Mesendoderm (in vitro differentiated cells): ENCODE measurements around the gene COMMD1.
"Not testable (repeated sequence)": the region's sequence is repeated elsewhere in the genome, so short reads cannot be mapped to it uniquely, and the experiment has no call there.

Experiments used
- DNase-seq: peaks from one replicate; pipeline ENCODE4 v3.0.0; 2013
- H2AK5ac ChIP-seq: 2 replicates; pipeline ENCODE4 v1.6.1; 2013; ENCODE audit warnings: low read length, inconsistent platforms
- H2BK120ac ChIP-seq: 2 replicates; pipeline ENCODE4 v1.6.1; 2013; ENCODE audit warnings: low read depth, mild to moderate bottlenecking, low read length, moderate library complexity, mixed read lengths
- H2BK15ac ChIP-seq: replicated peaks from 2 replicates; pipeline ENCODE4 v1.6.1; 2013; ENCODE audit warnings: low read depth, mild to moderate bottlenecking, moderate library complexity
- H2BK5ac ChIP-seq: 2 replicates; pipeline ENCODE4 v1.6.1; 2013; ENCODE audit warnings: low read length, inconsistent platforms
- H3K18ac ChIP-seq: 2 replicates; pipeline ENCODE4 v1.6.1; 2013; ENCODE audit warnings: mild to moderate bottlenecking, low read length, mixed read lengths
- H3K23ac ChIP-seq: one replicate; pipeline ENCODE4 v1.6.1; 2013; ENCODE audit warnings: low read length
- H3K27ac ChIP-seq: 2 replicates; pipeline ENCODE4 v1.5.1; 2013; ENCODE audit warnings: low read depth, mild to moderate bottlenecking, inconsistent platforms, low read length, moderate library complexity
- H3K27me3 ChIP-seq: 2 replicates; pipeline ENCODE4 v1.6.1; 2013; ENCODE audit warnings: low read length, control low read depth, mild to moderate bottlenecking, inconsistent platforms; ENCODE audit not compliant: insufficient read depth, poor library complexity
- H3K36me3 ChIP-seq: 2 replicates; pipeline ENCODE4 v1.6.1; 2013; ENCODE audit warnings: low read length, inconsistent platforms; ENCODE audit not compliant: control insufficient read depth, insufficient read depth
- H3K4ac ChIP-seq: one replicate; pipeline ENCODE4 v1.6.1; 2013; ENCODE audit warnings: low read depth, mild to moderate bottlenecking, low read length, moderate library complexity
- H3K4me1 ChIP-seq: 2 replicates; pipeline ENCODE4 v1.6.1; 2013; ENCODE audit warnings: low read depth, low read length, inconsistent platforms; ENCODE audit not compliant: control insufficient read depth
- H3K4me2 ChIP-seq: 2 replicates; pipeline ENCODE4 v1.6.1; 2013; ENCODE audit warnings: low read length
- H3K4me3 ChIP-seq: 2 replicates; pipeline ENCODE4 v1.5.1; 2013; ENCODE audit warnings: mild to moderate bottlenecking, low read length
- H3K56ac ChIP-seq: one replicate; pipeline ENCODE4 v1.6.1; 2013; ENCODE audit warnings: low read length
- H3K79me1 ChIP-seq: 2 replicates; pipeline ENCODE4 v1.6.1; 2013; ENCODE audit warnings: low read length, inconsistent platforms
- H3K79me2 ChIP-seq: 2 replicates; pipeline ENCODE4 v1.6.1; 2013; ENCODE audit warnings: mild to moderate bottlenecking, low read length; ENCODE audit not compliant: control insufficient read depth, insufficient read depth
- H3K9ac ChIP-seq: 2 replicates; pipeline ENCODE4 v1.6.1; 2013; ENCODE audit warnings: low read length, inconsistent platforms
- H4K5ac ChIP-seq: one replicate; pipeline ENCODE4 v1.6.1; 2013; ENCODE audit warnings: low read length
- H4K8ac ChIP-seq: one replicate; pipeline ENCODE4 v1.6.1; 2013; ENCODE audit warnings: low read depth, mild to moderate bottlenecking, control low read depth, low read length, moderate library complexity
- WGBS: extraction: QIAGEN DNeasy Blood & Tissue Kit; methylation state at CpG from one replicate; pipeline ENCODE4 v1.1.7; 2013; ENCODE audit warnings: low lambda C conversion rate, missing lambda C conversion rate; ENCODE audit not compliant: insufficient coverage; ENCODE audit errors: extremely low coverage; 5-methylcytosine and 5-hydroxymethylcytosine counted together

The COMMD1 gene

DNA sequence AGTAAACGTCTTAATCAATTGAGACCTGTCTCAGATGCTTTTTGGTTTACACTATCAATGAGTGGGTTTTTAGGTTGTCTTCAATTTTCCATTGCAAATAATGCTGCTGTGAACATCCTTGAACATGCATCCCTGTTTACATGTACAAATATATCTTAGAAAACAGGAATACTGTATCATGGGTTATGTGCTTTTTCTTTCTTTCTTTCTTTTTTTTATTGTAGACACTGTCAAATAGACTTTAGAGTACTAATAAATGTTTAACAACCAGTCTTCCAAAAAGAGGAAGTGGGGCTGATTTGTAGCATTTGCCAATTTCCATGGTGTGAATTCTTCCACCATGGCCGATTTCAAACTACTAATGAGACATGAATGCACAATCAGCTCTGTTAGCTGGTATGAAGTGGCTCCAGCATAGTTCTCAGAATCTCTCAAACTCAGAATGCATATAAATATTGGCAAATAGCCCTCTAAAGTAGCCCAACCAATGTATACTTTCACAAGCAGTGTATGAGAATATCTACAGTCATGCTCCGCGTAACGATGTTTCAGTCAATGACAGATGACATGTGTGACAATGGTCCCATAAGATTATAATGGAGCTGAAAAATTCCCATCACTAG is 240.1 kb downstream of the COMMD1 start:
- Histone ChIP-seq H2AK5ac (no peak overlapping the region), H2BK15ac (no peak overlapping the region), H3K79me1 (no peaks in the 10 kb centered on the region), H2BK5ac (no peak overlapping the region), H4K8ac (no peak overlapping the region), H3K27me3 (no peaks in the 10 kb centered on the region), H3K4me2 (no peak overlapping the region), H3K18ac (no peak overlapping the region), H3K4me1 (peaks cover 8% of the 10 kb centered on the region), H3K56ac (no peak overlapping the region), H3K36me3 (no peaks in the 10 kb centered on the region), H3K4me3 (no peak overlapping the region), H3K23ac (no peak overlapping the region), H4K5ac (no peak overlapping the region), H3K9ac (no peak overlapping the region), H2BK120ac (peak overlapping the region; percentile 62), H3K79me2 (no peaks in the 10 kb centered on the region), H3K4ac (no peak overlapping the region), H3K27ac (no peak overlapping the region)
- WGBS: no CpG with 5 or more reads among the region's 5 CpGs
- no peak for DNase-seq

DNA sequence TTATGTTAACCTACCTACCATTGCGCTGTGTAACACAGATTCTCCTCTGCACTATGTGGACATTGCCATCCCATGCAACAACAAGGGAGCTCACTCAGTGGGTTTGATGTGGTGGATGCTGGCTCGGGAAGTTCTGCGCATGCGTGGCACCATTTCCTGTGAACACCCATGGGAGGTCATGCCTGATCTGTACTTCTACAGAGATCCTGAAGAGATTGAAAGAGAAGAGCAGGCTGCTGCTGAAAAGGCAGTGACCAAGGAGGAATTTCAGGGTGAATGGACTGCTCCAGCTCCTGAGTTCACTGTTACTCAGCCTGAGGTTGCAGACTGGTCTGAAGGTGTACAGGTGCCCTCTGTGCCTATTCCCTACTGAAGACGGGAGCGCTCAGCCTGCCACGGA is 241.3 kb downstream of the COMMD1 start:
- H3K79me2 ChIP-seq, H4K5ac ChIP-seq, H3K4ac ChIP-seq, H3K23ac ChIP-seq, H2BK15ac ChIP-seq, H2BK120ac ChIP-seq, H3K4me2 ChIP-seq, H3K18ac ChIP-seq, H3K27me3 ChIP-seq, H3K56ac ChIP-seq, H2AK5ac ChIP-seq, H3K27ac ChIP-seq, H3K36me3 ChIP-seq, H3K79me1 ChIP-seq, H2BK5ac ChIP-seq, DNase-seq, H4K8ac ChIP-seq, H3K4me3 ChIP-seq, H3K9ac ChIP-seq: not testable (repeated sequence)
- WGBS: no CpG with 5 or more reads among the region's 7 CpGs
- peaks cover 11% of the 10 kb centered on the region for H3K4me1 ChIP-seq

DNA sequence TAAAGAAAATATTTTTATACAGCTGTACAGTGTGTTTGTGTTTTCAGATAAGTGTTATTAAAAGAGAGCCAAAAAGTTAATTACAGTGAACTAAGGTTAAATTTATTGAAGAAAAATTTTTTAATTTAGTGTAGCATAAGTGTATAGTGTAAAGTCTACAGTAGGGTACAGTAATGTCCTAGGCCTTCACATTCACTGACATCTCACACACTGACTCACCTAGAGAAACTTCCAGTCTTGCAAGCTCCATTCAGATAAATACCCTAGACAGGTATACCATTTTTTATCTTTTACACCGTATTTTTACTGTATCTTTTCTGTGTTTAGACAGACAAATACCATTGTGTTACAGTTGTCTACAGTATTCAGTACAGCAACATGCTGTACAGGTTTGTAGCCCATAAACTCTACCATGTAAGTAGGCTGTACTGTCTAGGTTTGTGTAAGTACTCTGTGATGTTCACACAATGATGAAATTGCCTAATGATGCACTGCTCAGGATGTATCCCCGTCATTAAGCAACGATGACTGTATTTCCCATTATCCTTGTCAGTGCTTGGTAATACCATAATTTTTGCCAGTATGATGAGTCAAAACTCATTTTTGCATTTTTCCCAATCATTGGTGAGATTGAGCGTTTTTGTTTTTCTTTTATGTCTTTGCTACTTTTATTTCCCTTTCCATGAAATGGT is 242.3 kb downstream of the COMMD1 start:
- Histone ChIP-seq H3K23ac (no peak overlapping the region), H3K4me3 (no peak overlapping the region), H4K8ac (no peak overlapping the region), H2BK5ac (no peak overlapping the region), H2BK15ac (no peak overlapping the region), H3K4ac (no peak overlapping the region), H3K79me2 (no peaks in the 10 kb centered on the region), H2AK5ac (no peak overlapping the region), H3K79me1 (no peaks in the 10 kb centered on the region), H4K5ac (no peak overlapping the region), H3K56ac (no peak overlapping the region), H3K9ac (no peak overlapping the region), H2BK120ac (no peak overlapping the region), H3K4me1 (peaks cover 11% of the 10 kb centered on the region), H3K27ac (no peak overlapping the region), H3K27me3 (no peaks in the 10 kb centered on the region), H3K18ac (no peak overlapping the region), H3K4me2 (no peak overlapping the region), H3K36me3 (no peaks in the 10 kb centered on the region)
- no peak for DNase-seq
- no CpG with 5 or more reads among the region's 4 CpGs for WGBS

DNA sequence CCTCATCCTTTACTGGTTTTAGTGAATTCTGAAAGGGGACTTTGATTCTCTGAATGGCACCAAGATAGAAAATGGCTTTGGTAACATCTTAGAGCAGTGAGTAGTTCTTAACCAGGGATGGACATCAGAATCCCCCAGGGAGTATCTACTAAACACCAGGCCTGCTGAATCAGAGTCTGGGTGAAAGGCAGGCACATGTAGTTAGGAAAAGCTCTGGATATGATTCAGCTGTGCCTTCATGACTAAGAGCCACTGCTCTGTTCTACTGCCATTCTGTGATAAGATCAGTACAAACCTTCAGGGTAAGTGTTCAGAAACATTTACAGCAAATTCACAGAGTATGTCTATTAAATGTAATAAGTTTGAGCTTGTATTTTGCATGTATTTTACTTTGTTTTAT is 244.2 kb downstream of the COMMD1 start:
- no peak overlapping the region for H3K9ac ChIP-seq
- no peak overlapping the region for H3K4me2 ChIP-seq
- no peak overlapping the region for H3K56ac ChIP-seq
- H2AK5ac ChIP-seq: no peak overlapping the region
- no peak overlapping the region for H3K4me3 ChIP-seq
- H3K18ac ChIP-seq: no peak overlapping the region
- H4K8ac ChIP-seq: no peak overlapping the region
- H3K36me3 ChIP-seq: no peaks in the 10 kb centered on the region
- no peak overlapping the region for H3K4ac ChIP-seq
- no peak for DNase-seq
- H3K4me1 ChIP-seq: peaks cover 9% of the 10 kb centered on the region
- no peak overlapping the region for H2BK120ac ChIP-seq
- no peaks in the 10 kb centered on the region for H3K27me3 ChIP-seq
- no peak overlapping the region for H3K23ac ChIP-seq
- no peaks in the 10 kb centered on the region for H3K79me1 ChIP-seq
- no peak overlapping the region for H2BK15ac ChIP-seq
- no peak overlapping the region for H3K27ac ChIP-seq
- no peak overlapping the region for H2BK5ac ChIP-seq
- H4K5ac ChIP-seq: no peak overlapping the region
- no peaks in the 10 kb centered on the region for H3K79me2 ChIP-seq

DNA sequence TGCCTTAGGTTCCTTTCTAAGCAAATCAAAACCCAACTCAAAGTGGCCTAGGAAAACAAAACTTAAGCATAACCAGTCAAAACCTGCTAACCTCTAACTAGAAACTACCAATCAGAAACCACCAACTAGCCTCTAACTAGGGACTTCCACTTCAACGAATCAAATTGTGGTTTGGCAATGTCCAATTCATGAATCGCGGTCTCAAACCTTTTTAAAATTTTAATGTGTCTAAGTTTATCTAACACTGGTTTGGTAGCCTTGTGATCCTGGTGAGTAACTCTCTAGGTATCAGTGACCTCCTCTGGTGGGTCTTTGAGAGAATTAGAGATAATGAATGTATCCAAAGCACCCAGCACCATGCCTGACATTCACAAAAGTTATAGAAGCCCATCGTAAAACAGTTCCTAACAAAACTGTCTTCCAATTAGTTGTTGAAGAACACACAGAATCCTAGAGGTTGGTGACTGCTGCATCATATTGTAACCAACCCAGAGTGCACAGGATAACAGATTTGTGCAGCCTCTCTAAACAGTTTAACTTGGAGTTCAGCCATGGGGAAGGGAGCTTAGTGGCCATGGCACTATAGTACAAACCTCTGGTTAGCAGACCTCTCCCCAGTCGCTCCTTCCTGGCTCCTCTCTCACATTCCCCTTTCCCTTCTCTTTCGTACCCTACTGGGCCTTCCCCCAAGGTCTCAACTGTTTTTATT is 245.3 kb downstream of the COMMD1 start:
- Histone ChIP-seq H3K79me1 (no peaks in the 10 kb centered on the region), H3K27me3 (no peaks in the 10 kb centered on the region), H2AK5ac (no peak overlapping the region), H3K27ac (no peak overlapping the region), H3K79me2 (no peaks in the 10 kb centered on the region), H3K4me1 (peaks cover 5% of the 10 kb centered on the region), H2BK5ac (no peak overlapping the region), H3K23ac (no peak overlapping the region), H3K9ac (no peak overlapping the region), H3K4ac (no peak overlapping the region), H2BK15ac (no peak overlapping the region), H3K36me3 (no peaks in the 10 kb centered on the region), H3K4me3 (no peak overlapping the region), H4K5ac (no peak overlapping the region), H3K56ac (no peak overlapping the region), H3K4me2 (no peak overlapping the region), H4K8ac (no peak overlapping the region), H3K18ac (no peak overlapping the region), H2BK120ac (no peak overlapping the region)
- DNase-seq: no peak
- no CpG with 5 or more reads among the region's 6 CpGs for WGBS
